ENCODE results near the gene RETREG2.

DNA sequence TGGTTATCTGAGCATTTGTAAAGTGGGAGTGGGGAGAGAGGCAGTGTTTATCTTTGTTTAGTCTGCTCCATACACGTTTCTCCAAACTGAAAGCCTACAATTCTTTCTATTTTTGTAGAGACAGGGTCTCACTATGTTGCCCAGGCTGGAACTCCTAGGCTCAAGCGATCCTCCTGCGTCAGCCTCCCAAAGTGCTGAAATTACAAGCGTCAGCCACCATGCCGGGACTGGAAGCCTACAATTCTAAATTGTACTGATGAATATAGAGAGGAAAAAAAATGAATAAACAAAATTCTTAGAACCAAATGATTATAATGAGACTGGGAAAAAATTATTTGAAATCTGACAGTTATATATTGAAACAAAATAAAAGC, 27.1 kb downstream of the RETREG2 start:
- TF ChIP-seq, protein P1, sequence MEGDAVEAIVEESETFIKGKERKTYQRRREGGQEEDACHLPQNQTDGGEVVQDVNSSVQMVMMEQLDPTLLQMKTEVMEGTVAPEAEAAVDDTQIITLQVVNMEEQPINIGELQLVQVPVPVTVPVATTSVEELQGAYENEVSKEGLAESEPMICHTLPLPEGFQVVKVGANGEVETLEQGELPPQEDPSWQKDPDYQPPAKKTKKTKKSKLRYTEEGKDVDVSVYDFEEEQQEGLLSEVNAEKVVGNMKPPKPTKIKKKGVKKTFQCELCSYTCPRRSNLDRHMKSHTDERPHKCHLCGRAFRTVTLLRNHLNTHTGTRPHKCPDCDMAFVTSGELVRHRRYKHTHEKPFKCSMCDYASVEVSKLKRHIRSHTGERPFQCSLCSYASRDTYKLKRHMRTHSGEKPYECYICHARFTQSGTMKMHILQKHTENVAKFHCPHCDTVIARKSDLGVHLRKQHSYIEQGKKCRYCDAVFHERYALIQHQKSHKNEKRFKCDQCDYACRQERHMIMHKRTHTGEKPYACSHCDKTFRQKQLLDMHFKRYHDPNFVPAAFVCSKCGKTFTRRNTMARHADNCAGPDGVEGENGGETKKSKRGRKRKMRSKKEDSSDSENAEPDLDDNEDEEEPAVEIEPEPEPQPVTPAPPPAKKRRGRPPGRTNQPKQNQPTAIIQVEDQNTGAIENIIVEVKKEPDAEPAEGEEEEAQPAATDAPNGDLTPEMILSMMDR (conservative IDR thresholded peaks at IDR 0.05; ENCODE audit: low read depth, low read length): no peak
- TF ChIP-seq RFX5 (IDR thresholded peaks at IDR 0.05; ENCODE audit: low read depth, low read length) (no peak), RAD21 (IDR thresholded peaks at IDR 0.05; ENCODE audit: low read length) (no peak), MXI1 (IDR thresholded peaks at IDR 0.05; ENCODE audit: borderline replicate concordance, low read depth, low read length) (no peak), POLR2A (IDR thresholded peaks at IDR 0.05; ENCODE audit: low read depth, low read length) (no peak), CEBPB (IDR thresholded peaks at IDR 0.05; ENCODE audit: low read depth, low read length) (no peak), SMC3 (IDR thresholded peaks at IDR 0.05; ENCODE audit: low read depth, low read length) (no peak), USF2 (IDR thresholded peaks at IDR 0.05; ENCODE audit: low read depth, low read length) (no peak), MAZ (IDR thresholded peaks at IDR 0.05; ENCODE audit: borderline replicate concordance, low read depth, low read length) (no peak), ELK1 (IDR thresholded peaks at IDR 0.05; ENCODE audit: borderline replicate concordance, low read depth, low read length) (no peak), RCOR1 (IDR thresholded peaks at IDR 0.05; ENCODE audit: insufficient replicate concordance, low read length) (no peak), NFE2L2 (IDR thresholded peaks at IDR 0.05; ENCODE audit: low read depth, low read length) (no peak), CHD1 (IDR thresholded peaks at IDR 0.05; ENCODE audit: low read depth, low read length) (no peak), BHLHE40 (IDR thresholded peaks at IDR 0.05; ENCODE audit: low read depth, low read length) (no peak)

Measured in IMR-90 (cell line).